HG02642 (cell line): Measurements from ENCODE around the gene FICD.

ENCODE experiments used
- ATAC-seq: cut with Tn5 transposase; IDR thresholded peaks from one replicate; pipeline ENCODE4 v1.9.1; 2021; ENCODE audit warnings: mild to moderate bottlenecking; ENCODE audit not compliant: unreplicated experiment, poor library complexity

The FICD gene

GRCh38 chr12:108495823-108496579 lies 19.1 kb upstream of the FICD start:
- no peak for ATAC-seq

- no peak for ATAC-seq
These were observed 16.9 kb upstream of the FICD start for GRCh38 chr12:108498136-108498535.

GRCh38 chr12:108502922-108503321 lies 12.2 kb upstream of the FICD start:
- no peak for ATAC-seq

- no peak for ATAC-seq
These were observed 9.9 kb upstream of the FICD start for GRCh38 chr12:108505129-108505528.

- ATAC-seq = no peak
These were observed 7.0 kb upstream of the FICD start for GRCh38 chr12:108507971-108508642.

- no peak for ATAC-seq
These were observed 5.3 kb upstream of the FICD start for GRCh38 chr12:108509806-108510205.

GRCh38 chr12:108510836-108511235 lies 4.2 kb upstream of the FICD start:
- no peak for ATAC-seq

- no peak for ATAC-seq
These were observed 3.2 kb upstream of the FICD start for GRCh38 chr12:108511633-108512540.

- no peak for ATAC-seq
These were observed 557 bp upstream of the FICD start for GRCh38 chr12:108514468-108514972.

- ATAC-seq = no peak
These were observed 839 bp downstream of the FICD start for GRCh38 chr12:108515916-108516315.

- ATAC-seq = no peak
These were observed 1.6 kb downstream of the FICD start for GRCh38 chr12:108516511-108517275.

- ATAC-seq = no peak
These were observed 2.4 kb downstream of the FICD start for GRCh38 chr12:108517288-108518100.

- ATAC-seq = no peak
These were observed 3.1 kb downstream of the FICD start for GRCh38 chr12:108518101-108518715.

GRCh38 chr12:108518716-108519496 lies 3.8 kb downstream of the FICD start:
- no peak for ATAC-seq

- ATAC-seq = no peak
These were observed 4.5 kb downstream of the FICD start for GRCh38 chr12:108519558-108519957.

GRCh38 chr12:108523365-108523764 lies 8.3 kb downstream of the FICD start:
- no peak for ATAC-seq

GRCh38 chr12:108525681-108526080 lies 10.6 kb downstream of the FICD start:
- ATAC-seq = no peak
